ENCODE measurements around the gene STARD5. TPM values are rescaled to one million over a fixed set of nuclear protein-coding genes. Genes with fewer than 3 reads are reported as not detected.

STARD5 gene
- total RNA-seq, 2 donors from 2014 or later = 1.3 to 9.6 TPM

DNA sequence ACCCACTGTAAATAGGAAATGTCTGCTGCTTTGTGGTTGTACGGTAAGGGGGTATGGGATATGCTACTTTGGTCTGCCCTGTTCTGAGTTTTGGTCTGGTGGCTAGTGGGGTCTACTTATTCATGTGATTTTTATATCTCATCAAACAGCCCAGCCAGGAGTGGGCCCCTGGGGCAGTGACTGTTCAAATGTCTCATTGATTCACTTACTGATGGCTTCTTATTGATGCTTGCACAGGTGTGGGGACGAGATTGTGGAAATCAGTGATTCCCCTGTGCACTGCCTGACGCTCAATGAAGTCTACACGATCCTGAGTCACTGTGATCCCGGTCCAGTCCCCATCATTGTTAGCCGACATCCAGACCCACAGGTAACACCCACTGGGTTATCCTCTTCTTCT lies 38.5 kb downstream of the STARD5 start:
- no peak overlapping the region for H3K27ac ChIP-seq
- no peaks in the 10 kb centered on the region for H3K27me3 ChIP-seq
- 89 to 92% methylated on average over 6 of the region's 6 CpGs for WGBS, 2 donors
- ATAC-seq = no peak
- intact Hi-C loops (cut with DNase I) = no loop called here
- TF ChIP-seq POLR2A (IDR thresholded peaks at IDR 0.05) = no peak
- TF ChIP-seq, protein P1, sequence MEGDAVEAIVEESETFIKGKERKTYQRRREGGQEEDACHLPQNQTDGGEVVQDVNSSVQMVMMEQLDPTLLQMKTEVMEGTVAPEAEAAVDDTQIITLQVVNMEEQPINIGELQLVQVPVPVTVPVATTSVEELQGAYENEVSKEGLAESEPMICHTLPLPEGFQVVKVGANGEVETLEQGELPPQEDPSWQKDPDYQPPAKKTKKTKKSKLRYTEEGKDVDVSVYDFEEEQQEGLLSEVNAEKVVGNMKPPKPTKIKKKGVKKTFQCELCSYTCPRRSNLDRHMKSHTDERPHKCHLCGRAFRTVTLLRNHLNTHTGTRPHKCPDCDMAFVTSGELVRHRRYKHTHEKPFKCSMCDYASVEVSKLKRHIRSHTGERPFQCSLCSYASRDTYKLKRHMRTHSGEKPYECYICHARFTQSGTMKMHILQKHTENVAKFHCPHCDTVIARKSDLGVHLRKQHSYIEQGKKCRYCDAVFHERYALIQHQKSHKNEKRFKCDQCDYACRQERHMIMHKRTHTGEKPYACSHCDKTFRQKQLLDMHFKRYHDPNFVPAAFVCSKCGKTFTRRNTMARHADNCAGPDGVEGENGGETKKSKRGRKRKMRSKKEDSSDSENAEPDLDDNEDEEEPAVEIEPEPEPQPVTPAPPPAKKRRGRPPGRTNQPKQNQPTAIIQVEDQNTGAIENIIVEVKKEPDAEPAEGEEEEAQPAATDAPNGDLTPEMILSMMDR (IDR thresholded peaks at IDR 0.05) = no peak
- H3K4me1 ChIP-seq = no peaks in the 10 kb centered on the region
- no peak for DNase-seq
- no peaks in the 10 kb centered on the region for H3K36me3 ChIP-seq (replicated peaks in 1 of 2; ENCODE audit: insufficient read depth in 1 of 2, low read depth in 2 of 2)
- no peaks in the 10 kb centered on the region for H3K9me3 ChIP-seq
- H3K4me3 ChIP-seq = no peak overlapping the region

GRCh38 chr15:81284256-81285031 lies 39.5 kb downstream of the STARD5 start:
- ATAC-seq (no peak), DNase-seq (no peak)
- no peak overlapping the region for H3K4me3 ChIP-seq
- intact Hi-C loops (cut with DNase I) = no loop called here
- no peaks in the 10 kb centered on the region for H3K4me1 ChIP-seq
- H3K36me3 ChIP-seq (replicated peaks in 1 of 2; ENCODE audit: insufficient read depth in 1 of 2, low read depth in 2 of 2) = no peaks in the 10 kb centered on the region
- 68 to 74% methylated on average over 5 of the region's 5 CpGs for WGBS, 2 donors
- no peaks in the 10 kb centered on the region for H3K9me3 ChIP-seq
- no peak overlapping the region for H3K27ac ChIP-seq
- TF ChIP-seq, protein P1 (IDR thresholded peaks at IDR 0.05) = no peak
- no peak for TF ChIP-seq POLR2A (IDR thresholded peaks at IDR 0.05)
- no peaks in the 10 kb centered on the region for H3K27me3 ChIP-seq

GRCh38 chr15:81282911-81283310 lies 41.0 kb downstream of the STARD5 start:
- H3K27me3 ChIP-seq = no peaks in the 10 kb centered on the region
- no peak for TF ChIP-seq POLR2A (IDR thresholded peaks at IDR 0.05)
- TF ChIP-seq, protein P1 (IDR thresholded peaks at IDR 0.05) = no peak
- ATAC-seq (no peak), DNase-seq (no peak)
- intact Hi-C loops (cut with DNase I) = no loop called here
- H3K4me3 ChIP-seq = no peak overlapping the region
- no peaks in the 10 kb centered on the region for H3K36me3 ChIP-seq (replicated peaks in 1 of 2; ENCODE audit: insufficient read depth in 1 of 2, low read depth in 2 of 2)
- WGBS, 2 donors = 89 to 94% methylated on average over 3 to 5 of the region's 5 CpGs
- H3K9me3 ChIP-seq = no peaks in the 10 kb centered on the region
- H3K27ac ChIP-seq = no peak overlapping the region
- no peaks in the 10 kb centered on the region for H3K4me1 ChIP-seq

GRCh38 chr15:81282606-81282895 lies 41.4 kb downstream of the STARD5 start:
- H3K9me3 ChIP-seq = no peaks in the 10 kb centered on the region
- H3K4me1 ChIP-seq = no peaks in the 10 kb centered on the region
- TF ChIP-seq POLR2A (IDR thresholded peaks at IDR 0.05) = no peak
- TF ChIP-seq, protein P1 (IDR thresholded peaks at IDR 0.05) = no peak
- DNase-seq = no peak
- no peaks in the 10 kb centered on the region for H3K36me3 ChIP-seq (replicated peaks in 1 of 2; ENCODE audit: insufficient read depth in 1 of 2, low read depth in 2 of 2)
- no peak overlapping the region for H3K4me3 ChIP-seq
- ATAC-seq = no peak
- no peaks in the 10 kb centered on the region for H3K27me3 ChIP-seq
- no peak overlapping the region for H3K27ac ChIP-seq
- intact Hi-C loops (cut with DNase I) = no loop called here
- WGBS, 2 donors = 90 to 93% methylated on average over 18 of the region's 18 CpGs
